ENCODE data around the gene MARK3.
"Not testable (repeated sequence)": the region's sequence is repeated elsewhere in the genome, so short reads cannot be mapped to it uniquely, and the experiment has no call there.

Gene MARK3
- 144 to 153 reads per million in 2 donors for total RNA-seq

GRCh38 chr14:103385152-103385928 is at the start of gene MARK3:
Gene MARK3, plus strand, starts transcription at chr14:103385415. Its CDS starts 615 bp downstream, at chr14:103386030.
- peak; percentile 93 for DNase-seq

GRCh38 chr14:103336191-103336590 is 49.0 kb upstream of the MARK3 start:
- no peak for DNase-seq

GRCh38 chr14:103337794-103338193 is 47.4 kb upstream of the MARK3 start:
- DNase-seq = no peak

- no peak for DNase-seq
Measured at GRCh38 chr14:103339561-103339960, 45.7 kb upstream of the MARK3 start.

- no peak for DNase-seq
Measured at GRCh38 chr14:103340480-103341212, 44.6 kb upstream of the MARK3 start.

GRCh38 chr14:103341250-103342129 is 43.7 kb upstream of the MARK3 start:
- no peak for DNase-seq

GRCh38 chr14:103343164-103343879 is 41.9 kb upstream of the MARK3 start:
- DNase-seq = no peak

- DNase-seq = no peak
Measured at GRCh38 chr14:103343905-103344797, 41.1 kb upstream of the MARK3 start.

- DNase-seq = no peak
Measured at GRCh38 chr14:103346286-103346685, 38.9 kb upstream of the MARK3 start.

GRCh38 chr14:103347091-103347815 is 38.0 kb upstream of the MARK3 start:
- DNase-seq = no peak

GRCh38 chr14:103348154-103348553 is 37.1 kb upstream of the MARK3 start:
- no peak for DNase-seq

GRCh38 chr14:103349982-103350381 is 35.2 kb upstream of the MARK3 start:
- no peak for DNase-seq

GRCh38 chr14:103353362-103353761 is 31.9 kb upstream of the MARK3 start:
- DNase-seq = no peak

GRCh38 chr14:103354141-103354540 is 31.1 kb upstream of the MARK3 start:
- DNase-seq = no peak

- DNase-seq = no peak
Measured at GRCh38 chr14:103356024-103356682, 29.1 kb upstream of the MARK3 start.

GRCh38 chr14:103357552-103357951 is 27.7 kb upstream of the MARK3 start:
- DNase-seq = not testable (repeated sequence)

GRCh38 chr14:103360548-103360947 is 24.7 kb upstream of the MARK3 start:
- DNase-seq = no peak

- DNase-seq = no peak
Measured at GRCh38 chr14:103361867-103362266, 23.3 kb upstream of the MARK3 start.

- DNase-seq = no peak
Measured at GRCh38 chr14:103362780-103363179, 22.4 kb upstream of the MARK3 start.

GRCh38 chr14:103366741-103367140 is 18.5 kb upstream of the MARK3 start:
- DNase-seq = no peak

Data from T-helper 9 cell (primary cell).